SK-N-SH treated with all-trans-retinoic acid at 6 μM for 48 hours (cell line): ENCODE measurements around the gene RGS21.

Experiments used
- ATAC-seq: fragments of 200-7000 bp; cut with Tn5 transposase; 3 replicates; pipeline ENCODE4 v1.9.1; 2020; ENCODE audit warnings: mild to moderate bottlenecking, moderate library complexity
- BACH2 ChIP-seq: fragments of 250-450 bp; sonication (Bioruptor Pico); IDR thresholded peaks from 2 replicates; pipeline ENCODE4 v1.9.0; 2021; ENCODE audit warnings: mild to moderate bottlenecking, borderline replicate concordance
- CSDC2 ChIP-seq: fragments of 250-450 bp; sonication (Bioruptor Pico); IDR thresholded peaks from 2 replicates; pipeline ENCODE4 v1.5.0; 2020; ENCODE audit warnings: mild to moderate bottlenecking, moderate library complexity
- ESRRG ChIP-seq: fragments of 250-450 bp; sonication (Bioruptor Pico); IDR thresholded peaks from 2 replicates; pipeline ENCODE4 v1.6.1; 2021; ENCODE audit warnings: mild to moderate bottlenecking
- GLIS3 ChIP-seq: fragments of 250-450 bp; sonication (Bioruptor Pico); IDR thresholded peaks from 2 replicates; pipeline ENCODE4 v1.5.0; 2020; ENCODE audit warnings: mild to moderate bottlenecking, moderate library complexity
- ISL1 ChIP-seq: fragments of 250-450 bp; sonication (Bioruptor Pico); IDR thresholded peaks from 2 replicates; pipeline ENCODE4 v2.1.2; 2022; ENCODE audit warnings: mild to moderate bottlenecking, moderate library complexity
- OSR1 ChIP-seq: fragments of 250-450 bp; sonication (Bioruptor Pico); IDR thresholded peaks from 2 replicates; pipeline ENCODE4 v1.8.0; 2022; ENCODE audit warnings: moderate library complexity, mild to moderate bottlenecking, inconsistent platforms
- PPARA ChIP-seq: fragments of 250-450 bp; sonication (Bioruptor Pico); IDR thresholded peaks from 2 replicates; pipeline ENCODE4 v1.5.0; 2020; ENCODE audit warnings: mild to moderate bottlenecking, borderline replicate concordance
- RARB ChIP-seq: fragments of 250-450 bp; sonication (Bioruptor Pico); IDR thresholded peaks from 2 replicates; pipeline ENCODE4 v1.8.0; 2021; ENCODE audit warnings: mild to moderate bottlenecking, moderate library complexity
- SNAI2 ChIP-seq: fragments of 250-450 bp; sonication (Bioruptor Pico); IDR thresholded peaks from 2 replicates; pipeline ENCODE4 v1.5.0; 2020; ENCODE audit warnings: mild to moderate bottlenecking, moderate library complexity
- TCF4 ChIP-seq: fragments of 250-450 bp; sonication (Bioruptor Pico); IDR thresholded peaks from 2 replicates; pipeline ENCODE4 v1.8.0; 2021; ENCODE audit warnings: mild to moderate bottlenecking, moderate library complexity, borderline replicate concordance
- TOX ChIP-seq: fragments of 250-450 bp; sonication (Bioruptor Pico); IDR thresholded peaks from 2 replicates; pipeline ENCODE4 v1.8.0; 2021; ENCODE audit warnings: mild to moderate bottlenecking, moderate library complexity, borderline replicate concordance
- ZC3H10 ChIP-seq: fragments of 250-450 bp; sonication (Bioruptor Pico); IDR thresholded peaks from 2 replicates; pipeline ENCODE4 v1.5.1; 2021; ENCODE audit warnings: mild to moderate bottlenecking, moderate library complexity
- ZFP3 ChIP-seq: fragments of 250-450 bp; sonication (Bioruptor Pico); IDR thresholded peaks from 2 replicates; pipeline ENCODE4 v1.5.0; 2020; ENCODE audit warnings: mild to moderate bottlenecking, moderate library complexity
- ZFP30 ChIP-seq: fragments of 450-650 bp; formaldehyde crosslinking; IDR thresholded peaks from 2 replicates; pipeline ENCODE4 v1.5.0; 2022; ENCODE audit warnings: mild to moderate bottlenecking, moderate library complexity
- ZNF565 ChIP-seq: fragments of 450-650 bp; formaldehyde crosslinking; conservative IDR thresholded peaks from 2 replicates; pipeline ENCODE4 v1.5.0; 2020; ENCODE audit warnings: low read depth, mild to moderate bottlenecking, moderate library complexity
- ZNF70 ChIP-seq: fragments of 450-650 bp; formaldehyde crosslinking; IDR thresholded peaks from 2 replicates; pipeline ENCODE4 v1.5.0; 2020; ENCODE audit warnings: mild to moderate bottlenecking, moderate library complexity
- ZNF8 ChIP-seq: fragments of 450-650 bp; formaldehyde crosslinking; IDR thresholded peaks from 2 replicates; pipeline ENCODE4 v1.5.0; 2020; ENCODE audit warnings: mild to moderate bottlenecking, moderate library complexity
- TF ChIP-seq, protein P1 (sequence below): fragments of 250-450 bp; sonication (Bioruptor Pico); IDR thresholded peaks from 2 replicates; pipeline ENCODE4 v1.5.0; 2020; ENCODE audit warnings: mild to moderate bottlenecking, moderate library complexity
- TF ChIP-seq, protein P2 (sequence below): fragments of 250-450 bp; sonication (Bioruptor Pico); IDR thresholded peaks from 2 replicates; pipeline ENCODE4 v1.5.1; 2021; ENCODE audit warnings: mild to moderate bottlenecking, moderate library complexity
- TF ChIP-seq, protein P3 (sequence below): fragments of 250-450 bp; sonication (Bioruptor Pico); IDR thresholded peaks from 2 replicates; pipeline ENCODE4 v1.8.0; 2021; ENCODE audit warnings: low read depth, mild to moderate bottlenecking, moderate library complexity, borderline replicate concordance
- TF ChIP-seq, protein P4 (sequence below): fragments of 250-450 bp; sonication (Bioruptor Pico); IDR thresholded peaks from 2 replicates; pipeline ENCODE4 v1.5.1; 2020; ENCODE audit warnings: low read depth, mild to moderate bottlenecking, moderate library complexity

RGS21 gene

DNA sequence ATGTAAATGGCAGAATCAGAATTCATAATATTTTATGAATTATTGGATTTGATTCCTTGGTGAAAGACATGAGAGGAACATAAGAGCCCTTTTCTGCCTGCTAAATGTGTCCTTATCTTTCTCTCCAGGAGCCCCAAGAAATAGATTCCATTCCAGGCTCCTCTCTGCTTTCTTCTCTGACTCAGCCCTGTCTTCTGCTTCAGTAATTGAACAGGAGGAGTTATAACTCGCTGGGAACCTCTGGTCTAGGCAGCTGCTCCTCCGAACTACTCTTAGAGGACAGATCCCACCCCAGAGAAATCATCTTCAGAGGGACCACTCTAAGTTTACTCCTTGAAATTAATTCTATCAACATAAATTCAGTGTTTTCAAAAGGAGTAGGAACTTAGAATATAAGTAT, 78.4 kb downstream of the RGS21 start:
- no peak for TF ChIP-seq CSDC2 (CRISPR knock-in tag)
- TF ChIP-seq OSR1 (CRISPR knock-in tag), result no peak
- no peak for TF ChIP-seq RARB
- no peak for TF ChIP-seq TCF4
- TF ChIP-seq, protein P1, sequence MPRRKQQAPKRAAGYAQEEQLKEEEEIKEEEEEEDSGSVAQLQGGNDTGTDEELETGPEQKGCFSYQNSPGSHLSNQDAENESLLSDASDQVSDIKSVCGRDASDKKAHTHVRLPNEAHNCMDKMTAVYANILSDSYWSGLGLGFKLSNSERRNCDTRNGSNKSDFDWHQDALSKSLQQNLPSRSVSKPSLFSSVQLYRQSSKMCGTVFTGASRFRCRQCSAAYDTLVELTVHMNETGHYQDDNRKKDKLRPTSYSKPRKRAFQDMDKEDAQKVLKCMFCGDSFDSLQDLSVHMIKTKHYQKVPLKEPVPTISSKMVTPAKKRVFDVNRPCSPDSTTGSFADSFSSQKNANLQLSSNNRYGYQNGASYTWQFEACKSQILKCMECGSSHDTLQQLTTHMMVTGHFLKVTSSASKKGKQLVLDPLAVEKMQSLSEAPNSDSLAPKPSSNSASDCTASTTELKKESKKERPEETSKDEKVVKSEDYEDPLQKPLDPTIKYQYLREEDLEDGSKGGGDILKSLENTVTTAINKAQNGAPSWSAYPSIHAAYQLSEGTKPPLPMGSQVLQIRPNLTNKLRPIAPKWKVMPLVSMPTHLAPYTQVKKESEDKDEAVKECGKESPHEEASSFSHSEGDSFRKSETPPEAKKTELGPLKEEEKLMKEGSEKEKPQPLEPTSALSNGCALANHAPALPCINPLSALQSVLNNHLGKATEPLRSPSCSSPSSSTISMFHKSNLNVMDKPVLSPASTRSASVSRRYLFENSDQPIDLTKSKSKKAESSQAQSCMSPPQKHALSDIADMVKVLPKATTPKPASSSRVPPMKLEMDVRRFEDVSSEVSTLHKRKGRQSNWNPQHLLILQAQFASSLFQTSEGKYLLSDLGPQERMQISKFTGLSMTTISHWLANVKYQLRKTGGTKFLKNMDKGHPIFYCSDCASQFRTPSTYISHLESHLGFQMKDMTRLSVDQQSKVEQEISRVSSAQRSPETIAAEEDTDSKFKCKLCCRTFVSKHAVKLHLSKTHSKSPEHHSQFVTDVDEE, result no peak
- TF ChIP-seq ZNF8 (CRISPR knock-in tag), result no peak
- TF ChIP-seq ISL1 (CRISPR knock-in tag), result no peak
- TF ChIP-seq, protein P2, sequence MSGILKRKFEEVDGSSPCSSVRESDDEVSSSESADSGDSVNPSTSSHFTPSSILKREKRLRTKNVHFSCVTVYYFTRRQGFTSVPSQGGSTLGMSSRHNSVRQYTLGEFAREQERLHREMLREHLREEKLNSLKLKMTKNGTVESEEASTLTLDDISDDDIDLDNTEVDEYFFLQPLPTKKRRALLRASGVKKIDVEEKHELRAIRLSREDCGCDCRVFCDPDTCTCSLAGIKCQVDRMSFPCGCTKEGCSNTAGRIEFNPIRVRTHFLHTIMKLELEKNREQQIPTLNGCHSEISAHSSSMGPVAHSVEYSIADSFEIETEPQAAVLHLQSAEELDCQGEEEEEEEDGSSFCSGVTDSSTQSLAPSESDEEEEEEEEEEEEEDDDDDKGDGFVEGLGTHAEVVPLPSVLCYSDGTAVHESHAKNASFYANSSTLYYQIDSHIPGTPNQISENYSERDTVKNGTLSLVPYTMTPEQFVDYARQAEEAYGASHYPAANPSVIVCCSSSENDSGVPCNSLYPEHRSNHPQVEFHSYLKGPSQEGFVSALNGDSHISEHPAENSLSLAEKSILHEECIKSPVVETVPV (CRISPR knock-in tag), result no peak
- no peak for TF ChIP-seq SNAI2 (CRISPR knock-in tag)
- TF ChIP-seq, protein P3, sequence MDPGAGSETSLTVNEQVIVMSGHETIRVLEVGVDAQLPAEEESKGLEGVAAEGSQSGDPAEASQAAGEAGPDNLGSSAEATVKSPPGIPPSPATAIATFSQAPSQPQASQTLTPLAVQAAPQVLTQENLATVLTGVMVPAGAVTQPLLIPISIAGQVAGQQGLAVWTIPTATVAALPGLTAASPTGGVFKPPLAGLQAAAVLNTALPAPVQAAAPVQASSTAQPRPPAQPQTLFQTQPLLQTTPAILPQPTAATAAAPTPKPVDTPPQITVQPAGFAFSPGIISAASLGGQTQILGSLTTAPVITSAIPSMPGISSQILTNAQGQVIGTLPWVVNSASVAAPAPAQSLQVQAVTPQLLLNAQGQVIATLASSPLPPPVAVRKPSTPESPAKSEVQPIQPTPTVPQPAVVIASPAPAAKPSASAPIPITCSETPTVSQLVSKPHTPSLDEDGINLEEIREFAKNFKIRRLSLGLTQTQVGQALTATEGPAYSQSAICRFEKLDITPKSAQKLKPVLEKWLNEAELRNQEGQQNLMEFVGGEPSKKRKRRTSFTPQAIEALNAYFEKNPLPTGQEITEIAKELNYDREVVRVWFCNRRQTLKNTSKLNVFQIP (CRISPR knock-in tag), result no peak
- ATAC-seq, result no peak

DNA sequence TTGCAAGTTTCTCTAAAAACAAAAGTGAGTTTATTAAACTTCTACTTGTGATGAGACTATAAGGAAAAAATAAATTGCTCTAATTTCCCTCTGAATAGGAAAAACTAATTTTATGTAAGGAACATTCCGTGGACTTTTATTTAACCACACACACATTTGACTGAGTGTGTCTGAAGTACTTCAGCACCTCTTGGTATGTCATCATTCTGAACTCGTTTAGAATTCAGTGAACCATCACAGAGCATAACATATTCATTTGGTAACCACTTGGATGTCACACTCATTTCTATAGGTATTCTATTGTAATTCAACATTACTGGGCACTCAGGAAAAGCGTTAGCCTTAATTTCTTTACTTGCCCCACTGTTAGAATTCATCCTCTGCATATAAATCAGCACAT, 79.1 kb downstream of the RGS21 start:
- no peak for TF ChIP-seq ZFP30 (CRISPR knock-in tag)
- TF ChIP-seq ZFP3 (CRISPR knock-in tag), result no peak
- TF ChIP-seq, protein P3 (CRISPR knock-in tag), result no peak
- TF ChIP-seq PPARA (CRISPR knock-in tag), result no peak
- no peak for TF ChIP-seq ZC3H10 (CRISPR knock-in tag)
- no peak for TF ChIP-seq GLIS3 (CRISPR knock-in tag)
- no peak for TF ChIP-seq CSDC2 (CRISPR knock-in tag)
- no peak for TF ChIP-seq BACH2 (CRISPR knock-in tag)
- TF ChIP-seq, protein P4, sequence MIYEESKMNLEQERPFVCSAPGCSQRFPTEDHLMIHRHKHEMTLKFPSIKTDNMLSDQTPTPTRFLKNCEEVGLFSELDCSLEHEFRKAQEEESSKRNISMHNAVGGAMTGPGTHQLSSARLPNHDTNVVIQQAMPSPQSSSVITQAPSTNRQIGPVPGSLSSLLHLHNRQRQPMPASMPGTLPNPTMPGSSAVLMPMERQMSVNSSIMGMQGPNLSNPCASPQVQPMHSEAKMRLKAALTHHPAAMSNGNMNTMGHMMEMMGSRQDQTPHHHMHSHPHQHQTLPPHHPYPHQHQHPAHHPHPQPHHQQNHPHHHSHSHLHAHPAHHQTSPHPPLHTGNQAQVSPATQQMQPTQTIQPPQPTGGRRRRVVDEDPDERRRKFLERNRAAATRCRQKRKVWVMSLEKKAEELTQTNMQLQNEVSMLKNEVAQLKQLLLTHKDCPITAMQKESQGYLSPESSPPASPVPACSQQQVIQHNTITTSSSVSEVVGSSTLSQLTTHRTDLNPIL (CRISPR knock-in tag), result no peak
- no peak for TF ChIP-seq ZNF565 (CRISPR knock-in tag)
- TF ChIP-seq ESRRG (CRISPR knock-in tag), result no peak
- TF ChIP-seq OSR1 (CRISPR knock-in tag), result no peak
- no peak for TF ChIP-seq SNAI2 (CRISPR knock-in tag)
- no peak for ATAC-seq

DNA sequence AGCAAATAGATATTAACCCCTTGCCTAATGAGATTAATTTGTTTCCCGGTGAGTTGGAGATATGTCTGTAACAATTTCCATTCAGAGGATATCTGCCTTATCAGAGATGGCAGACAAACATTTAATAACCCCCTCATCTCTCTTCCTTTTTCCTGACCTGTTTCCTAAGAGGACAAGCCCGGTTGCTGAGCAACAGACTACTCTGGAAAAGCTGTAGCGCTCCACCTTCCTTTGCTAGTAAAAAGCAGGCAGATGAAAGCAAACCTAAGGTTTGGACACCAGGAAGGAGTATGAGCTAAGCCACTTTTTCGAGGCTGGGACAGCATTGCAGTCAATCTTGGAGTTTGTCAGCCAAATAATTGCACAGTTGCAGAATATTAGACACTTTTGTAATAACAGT, 82.4 kb downstream of the RGS21 start:
- ATAC-seq, result no peak
- TF ChIP-seq OSR1 (CRISPR knock-in tag) (no peak), RARB (no peak), BACH2 (CRISPR knock-in tag) (no peak), ZNF565 (CRISPR knock-in tag) (no peak), ESRRG (CRISPR knock-in tag) (no peak), GLIS3 (CRISPR knock-in tag) (no peak), ZNF70 (CRISPR knock-in tag) (no peak), ISL1 (CRISPR knock-in tag) (no peak), ZNF8 (CRISPR knock-in tag) (no peak), TOX (no peak)
- TF ChIP-seq, protein P4 (CRISPR knock-in tag), result no peak
- TF ChIP-seq, protein P1, result no peak
- TF ChIP-seq, protein P3 (CRISPR knock-in tag), result no peak
